ENCODE data around the gene HCFC1R1.

HCFC1R1 gene

GRCh38 chr16:2976201-2976600 is 47.5 kb downstream of the HCFC1R1 start:
- DNase-seq (ENCODE audit: low read depth in 2 of 2) = no peak

GRCh38 chr16:2975161-2975795 is 48.5 kb downstream of the HCFC1R1 start:
- no peak for DNase-seq (ENCODE audit: low read depth in 2 of 2)

DNA sequence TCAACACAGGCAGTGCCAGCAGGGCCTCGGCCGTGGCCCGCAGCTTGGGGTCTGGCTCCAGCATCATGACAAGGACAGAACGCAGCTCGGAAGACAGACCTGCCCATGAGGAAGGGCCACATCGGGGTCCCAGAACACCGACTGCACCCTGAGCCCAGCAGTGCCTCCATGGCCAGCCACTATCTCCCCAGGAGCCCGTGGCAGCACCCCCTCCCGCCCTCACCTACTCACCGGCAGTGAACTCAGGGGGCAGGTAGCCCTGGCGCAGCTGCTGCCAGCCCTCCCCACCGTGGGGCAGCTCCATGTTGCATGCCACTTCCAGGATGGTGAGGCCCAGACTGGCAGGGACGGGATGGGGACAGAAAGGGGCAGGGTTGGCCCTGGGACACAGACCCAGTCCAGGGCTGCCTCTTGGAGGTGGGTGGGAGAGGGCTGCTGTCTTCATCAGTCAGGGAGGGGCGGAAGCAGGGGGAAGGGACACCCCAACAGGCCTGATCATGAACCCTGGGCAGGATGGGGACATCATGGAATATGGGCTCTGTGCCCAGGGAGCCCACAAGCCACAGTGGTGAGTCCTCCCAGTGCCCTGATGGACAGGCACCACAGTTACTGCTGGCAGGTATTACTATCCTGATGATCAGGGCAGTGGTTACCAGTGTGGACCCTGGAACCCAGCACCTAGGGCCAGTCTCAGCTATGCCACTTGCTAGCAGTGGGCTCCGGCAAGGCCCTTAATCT is 49.3 kb downstream of the HCFC1R1 start:
- no peak for DNase-seq (ENCODE audit: low read depth in 2 of 2)

- DNase-seq (ENCODE audit: low read depth in 2 of 2) = no peak
Measured at GRCh38 chr16:2973605-2974318, 50.0 kb downstream of the HCFC1R1 start.

DNA sequence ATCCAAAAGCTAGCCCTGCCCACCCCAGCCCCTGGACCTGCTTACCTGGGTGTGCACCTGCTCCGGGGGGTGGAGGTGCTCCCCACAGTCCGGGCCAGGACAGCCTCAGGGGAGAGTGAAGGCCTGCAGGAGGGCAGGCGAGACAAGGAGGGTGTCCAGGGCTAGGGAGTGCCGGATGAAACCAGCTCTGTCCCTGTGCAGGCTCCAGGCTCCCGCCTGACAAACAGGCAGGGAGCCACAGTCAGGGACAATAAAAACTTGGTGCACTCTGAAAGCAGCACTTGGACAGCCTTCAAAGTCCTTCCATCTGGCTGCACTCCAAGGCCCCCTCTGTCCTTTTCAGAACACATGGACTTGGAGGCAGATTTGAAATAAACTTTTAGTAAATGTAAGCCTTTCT is 50.6 kb downstream of the HCFC1R1 start:
- DNase-seq (ENCODE audit: low read depth in 2 of 2) = no peak

Measured in stimulated activated CD8-positive, alpha-beta memory T cell treated with anti-CD3 and anti-CD28 coated beads, Interleukin-2, amount 100 ng/mL, for 48 hours (primary cell).